ENCODE data around the gene MCHR1.

GRCh38 chr22:40679964-40680818 lies 907 bp downstream of the MCHR1 start:
- TF ChIP-seq CTCF (IDR thresholded peaks at IDR 0.05) (no peak), EZH2phosphoT487 (IDR thresholded peaks at IDR 0.05) (no peak), EZH2 (IDR thresholded peaks at IDR 0.05) (no peak)
